GM21825 (cell line): ENCODE measurements around the gene FAM20C.

Experiments
- ATAC-seq: cut with Tn5 transposase; IDR thresholded peaks from one replicate; pipeline ENCODE4 v1.9.1; 2021; ENCODE audit warnings: mild to moderate bottlenecking, moderate library complexity; ENCODE audit not compliant: unreplicated experiment

FAM20C gene

GRCh38 chr7:207418-208129, 15.2 kb downstream of the FAM20C start:
- ATAC-seq: no peak

GRCh38 chr7:208130-208673, 15.8 kb downstream of the FAM20C start:
- ATAC-seq: no peak

- no peak for ATAC-seq
Measured at GRCh38 chr7:208816-209215, 16.4 kb downstream of the FAM20C start.

GRCh38 chr7:209416-209815, 17.0 kb downstream of the FAM20C start:
- ATAC-seq: no peak

GRCh38 chr7:209906-210305, 17.5 kb downstream of the FAM20C start:
- no peak for ATAC-seq

- no peak for ATAC-seq
Measured at GRCh38 chr7:210401-210925, 18.1 kb downstream of the FAM20C start.

DNA sequence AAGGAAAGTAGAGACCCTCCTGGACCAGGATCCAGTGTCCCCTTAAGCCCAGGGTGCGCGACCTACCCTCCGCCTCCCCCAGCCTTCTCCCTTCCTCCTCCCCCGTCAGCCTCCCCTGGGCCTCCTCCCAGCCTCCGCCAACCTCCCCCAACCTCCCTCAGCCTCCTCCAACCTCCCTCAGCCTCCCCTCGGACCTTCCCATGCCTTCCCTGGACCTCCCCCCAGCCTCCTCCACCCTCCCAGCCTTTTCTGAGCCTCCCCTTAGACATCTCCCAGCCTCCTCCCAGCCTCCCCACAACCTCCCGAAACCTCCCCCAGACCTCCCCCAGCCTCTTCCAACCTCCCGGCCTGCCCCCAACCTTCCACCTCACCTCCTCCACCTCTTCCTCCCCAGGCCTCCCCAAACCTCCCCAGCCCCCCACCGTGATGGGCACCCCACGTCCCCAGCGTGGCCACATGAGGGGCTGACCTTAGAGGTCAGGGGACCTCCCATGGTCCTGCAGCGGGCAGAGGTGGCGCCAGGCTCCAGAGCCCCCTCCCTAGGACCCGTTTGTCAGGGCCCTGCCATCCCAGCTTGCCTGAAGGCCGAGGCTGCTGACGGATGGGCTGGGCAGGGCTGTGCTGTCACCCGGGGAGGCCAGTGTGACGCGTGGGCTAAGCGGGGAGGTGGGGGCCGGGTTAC, 18.8 kb downstream of the FAM20C start:
- ATAC-seq: no peak

GRCh38 chr7:211715-212058, 19.3 kb downstream of the FAM20C start:
- no peak for ATAC-seq

DNA sequence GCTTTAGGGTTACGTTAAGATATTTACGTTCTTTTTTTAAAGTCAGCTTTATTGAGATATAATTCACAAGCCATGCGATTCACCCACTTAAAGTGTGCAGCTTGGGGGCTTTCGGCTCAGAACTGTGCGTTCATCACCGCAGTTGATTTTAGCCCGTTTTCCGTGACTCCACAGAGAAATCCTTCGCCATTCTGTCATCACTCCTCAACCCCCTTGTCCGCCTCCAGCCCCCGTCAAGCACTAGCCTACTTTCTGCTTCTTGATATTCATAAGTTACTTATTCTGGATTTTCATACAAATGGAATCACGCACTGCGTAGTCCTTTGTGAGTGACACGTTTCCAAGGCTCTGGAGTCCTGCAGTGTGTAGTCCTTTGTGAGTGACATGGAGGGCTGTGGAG, 20.4 kb downstream of the FAM20C start:
- no peak for ATAC-seq

DNA sequence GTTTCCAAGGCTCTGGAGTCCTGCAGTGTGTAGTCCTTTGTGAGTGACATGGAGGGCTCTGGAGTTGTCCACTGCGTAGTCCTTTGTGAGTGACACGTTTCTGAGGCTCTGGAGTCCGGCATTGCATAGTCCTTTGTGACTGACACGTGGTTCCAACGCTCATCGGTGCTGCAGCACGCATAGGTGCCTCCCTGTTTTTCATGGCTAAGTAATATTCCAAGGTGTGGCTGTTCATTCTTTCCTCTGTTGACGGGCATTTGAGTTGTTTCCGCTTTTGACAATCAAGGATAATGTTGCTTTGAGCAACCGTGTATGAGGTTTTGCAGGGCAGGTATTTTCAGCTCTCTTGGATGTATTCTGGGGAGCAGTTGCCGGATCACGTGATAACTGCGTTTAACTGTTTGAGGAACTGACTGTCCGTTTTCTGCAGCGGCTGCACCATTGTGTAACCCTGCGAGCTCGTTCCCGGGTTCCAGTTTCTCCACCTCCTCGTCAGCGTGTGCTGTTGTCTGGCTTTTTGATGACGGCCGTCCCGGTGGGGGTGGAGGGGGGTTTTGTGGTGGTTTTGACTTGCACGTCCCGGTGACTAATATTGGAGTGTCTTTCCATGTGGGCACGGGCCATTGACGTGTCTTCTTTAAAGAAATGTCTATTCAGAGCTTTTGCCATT, 21.1 kb downstream of the FAM20C start:
- ATAC-seq: no peak

DNA sequence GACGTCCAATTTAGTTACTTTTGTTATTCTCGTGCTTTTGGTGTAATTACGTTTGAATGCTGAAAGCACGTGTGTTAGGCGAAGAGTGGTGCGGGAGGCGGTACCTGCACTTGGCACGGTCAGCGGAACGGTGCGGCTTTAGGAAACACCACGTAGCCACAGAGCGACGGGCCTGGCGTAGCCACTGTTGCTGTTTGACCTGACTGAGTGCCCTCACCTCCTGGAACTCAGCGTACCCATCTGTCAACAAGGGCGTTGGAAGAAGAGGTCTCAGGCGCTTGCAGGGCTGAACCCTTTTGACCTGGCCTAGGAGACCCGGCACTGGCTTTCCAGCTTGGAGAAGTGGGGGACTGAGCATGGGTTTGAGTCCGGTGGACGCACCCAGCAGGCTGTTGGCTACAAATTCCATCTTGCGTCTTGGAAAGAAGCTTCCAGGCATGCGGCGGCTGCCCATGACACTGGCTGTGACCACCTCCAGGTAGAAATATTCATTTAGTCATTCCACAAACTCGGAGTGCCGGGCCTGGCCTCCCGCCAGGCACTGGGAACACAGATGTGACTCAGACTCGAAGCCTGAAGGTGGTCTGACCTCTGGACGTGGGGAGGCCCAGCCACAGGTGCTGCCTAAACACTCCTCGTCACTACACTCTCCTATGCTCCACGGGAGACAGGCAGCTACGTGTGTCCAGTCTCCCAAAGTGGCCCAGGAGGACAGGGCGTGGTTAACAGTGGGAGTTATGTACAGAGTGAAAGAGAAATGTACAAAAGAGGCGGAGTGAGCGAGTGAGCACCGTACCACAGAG, 22.2 kb downstream of the FAM20C start:
- no peak for ATAC-seq

- ATAC-seq: no peak
Measured at GRCh38 chr7:216360-217300, 24.3 kb downstream of the FAM20C start.

DNA sequence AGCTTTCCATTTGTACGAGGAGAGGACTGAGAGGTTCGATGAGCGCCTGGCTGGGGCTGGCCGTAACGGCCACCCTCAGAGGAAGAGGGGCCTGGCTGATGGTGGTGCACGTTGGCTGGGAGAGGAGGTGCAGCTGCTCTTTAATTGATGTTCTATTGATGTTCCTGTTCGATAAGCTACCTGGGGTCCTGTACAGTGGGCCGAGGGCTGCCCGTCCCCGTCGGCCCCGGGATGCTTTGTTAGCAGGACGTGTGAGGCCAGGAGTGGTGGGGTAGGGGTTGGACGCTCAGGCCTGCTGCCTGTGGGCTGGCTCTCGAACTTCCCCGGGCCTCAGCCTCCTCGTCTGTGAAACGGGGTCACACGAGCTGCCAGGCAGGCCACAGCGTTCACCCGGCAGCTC, 25.4 kb downstream of the FAM20C start:
- ATAC-seq: no peak

- no peak for ATAC-seq
Measured at GRCh38 chr7:218316-218715, 25.9 kb downstream of the FAM20C start.

DNA sequence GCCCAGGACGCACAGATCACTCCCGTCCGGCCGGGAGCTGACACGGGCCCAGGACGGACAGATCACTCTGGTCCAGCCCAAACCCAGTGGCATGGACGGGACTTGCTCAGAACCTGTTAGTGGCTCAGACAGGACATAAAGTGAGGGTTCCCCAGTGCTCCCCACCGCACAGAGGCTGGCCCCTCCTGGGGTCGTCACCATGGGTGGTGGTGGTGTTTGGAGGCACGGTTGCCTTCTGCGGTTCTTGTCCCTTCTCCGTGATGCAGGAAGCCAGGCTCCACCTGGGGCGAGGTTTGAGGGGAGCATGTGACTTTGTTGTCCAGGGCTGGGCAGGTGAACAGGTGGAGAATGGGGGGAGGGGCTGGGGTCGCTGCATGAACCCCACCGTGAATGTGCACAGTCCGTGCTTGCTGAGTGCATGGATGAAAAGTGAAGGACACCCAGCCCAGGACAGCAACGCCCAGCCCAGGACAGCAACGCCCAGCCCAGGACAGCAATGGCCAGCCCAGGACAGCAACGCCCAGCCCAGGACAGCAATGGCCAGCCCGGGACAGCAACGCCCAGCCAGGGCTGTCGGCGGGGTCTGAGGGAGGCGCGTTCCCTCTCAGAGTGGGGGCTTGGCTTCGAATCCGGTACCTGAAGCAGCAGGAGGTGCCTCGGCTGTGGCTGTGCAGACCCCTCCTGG, 26.7 kb downstream of the FAM20C start:
- ATAC-seq: no peak

DNA sequence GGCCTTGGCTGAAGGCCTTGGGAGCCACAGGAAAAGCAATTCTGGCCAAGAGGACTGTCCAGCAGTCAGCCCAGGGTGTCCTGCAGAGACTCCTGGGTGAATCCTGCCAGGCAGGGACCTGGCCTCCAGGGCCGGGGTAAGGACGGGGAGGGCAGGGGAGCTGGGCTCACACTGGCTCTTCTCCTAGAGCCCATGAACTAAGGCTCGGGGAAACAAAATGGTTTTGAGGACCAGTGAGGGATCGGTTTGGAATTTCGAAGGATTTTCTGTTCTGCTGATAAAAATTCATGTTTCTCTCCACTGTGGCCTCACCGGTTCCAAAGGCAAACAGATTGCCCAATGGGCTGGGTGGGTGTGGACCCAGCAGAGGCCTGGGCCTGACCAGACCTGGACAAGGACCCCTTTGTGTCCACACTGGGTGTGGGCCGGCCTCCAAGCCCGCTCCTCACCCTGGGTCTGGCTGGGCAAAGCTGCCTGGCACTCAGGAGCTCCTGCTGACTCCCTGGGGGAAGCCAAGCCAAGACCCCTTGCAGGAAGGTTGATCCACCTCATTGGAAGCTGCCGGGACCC, 27.3 kb downstream of the FAM20C start:
- ATAC-seq: no peak

DNA sequence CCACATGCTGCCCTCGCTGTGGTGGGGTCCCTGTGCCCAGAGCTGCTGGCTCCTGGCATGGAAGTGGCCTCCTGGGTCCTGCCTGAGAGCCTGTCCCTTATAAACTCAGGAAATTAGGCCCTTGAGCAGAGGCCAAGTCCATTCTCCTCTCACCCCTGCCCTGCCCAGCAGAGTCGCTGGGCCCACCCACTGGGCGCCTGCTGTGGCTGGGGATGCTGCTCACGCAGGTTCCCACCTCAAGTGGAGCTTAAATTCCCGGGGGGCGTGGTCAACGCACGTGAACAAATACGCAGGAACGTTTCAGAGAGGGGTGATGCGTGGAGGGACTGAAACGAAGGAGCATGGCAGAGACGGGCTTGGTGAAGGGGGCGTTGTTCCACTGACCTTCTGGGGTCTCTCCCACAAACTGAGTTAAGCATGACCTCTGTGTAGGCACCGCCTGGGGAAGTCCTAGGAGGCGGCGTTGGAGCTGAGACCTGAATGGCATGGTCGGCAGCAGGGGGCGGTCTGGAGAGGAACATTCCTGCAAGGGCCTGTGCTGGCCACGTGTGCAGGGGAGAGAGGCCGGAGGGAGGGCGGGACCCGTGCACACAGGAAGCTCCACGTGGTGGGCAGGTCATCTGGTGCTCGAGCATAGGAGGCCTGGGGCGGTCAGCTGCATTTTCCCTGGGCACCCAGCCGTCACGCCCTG, 27.9 kb downstream of the FAM20C start:
- ATAC-seq: no peak

DNA sequence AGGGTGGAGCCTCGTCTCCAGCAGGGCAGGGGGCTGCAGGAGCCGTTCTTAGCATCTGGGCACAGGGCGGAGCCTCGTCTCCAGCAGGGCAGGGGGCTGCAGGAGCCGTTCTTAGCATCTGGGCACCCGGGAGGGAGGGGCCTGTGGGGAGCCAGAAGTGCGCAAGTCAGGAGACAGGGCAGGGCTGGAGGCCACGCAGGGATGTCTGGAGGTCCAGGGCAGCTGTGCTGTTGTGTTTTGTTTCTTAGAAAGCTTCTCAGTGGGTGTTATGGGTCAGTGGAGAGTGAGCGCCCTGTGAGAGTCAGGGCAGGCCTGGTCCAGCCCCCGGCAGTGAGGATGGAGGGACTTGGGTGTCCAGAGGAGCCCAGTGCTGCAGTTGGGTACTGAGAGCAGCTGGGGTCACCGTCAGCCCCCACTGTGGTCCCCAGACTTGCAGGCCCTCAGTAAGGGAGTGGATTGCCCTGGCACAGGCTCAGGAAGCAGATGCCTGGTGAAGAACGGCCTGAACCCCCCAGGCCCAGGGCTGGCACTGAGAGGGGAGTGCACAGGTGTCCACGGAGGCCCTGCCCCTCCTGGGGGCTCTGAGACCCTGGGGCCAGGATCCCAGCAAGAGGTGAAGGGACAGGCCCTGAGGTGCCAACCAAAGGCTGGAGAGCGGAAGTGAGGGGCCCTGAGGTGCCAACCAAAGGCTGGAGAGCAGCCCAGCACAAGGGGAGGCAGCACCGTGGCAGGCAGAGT, 29.8 kb downstream of the FAM20C start:
- ATAC-seq: no peak
